ENCODE results near the gene PSMB8.

GRCh38 chr6:32829495-32829894 lies 14.4 kb downstream of the PSMB8 start:
- TF ChIP-seq CTCF (IDR thresholded peaks at IDR 0.05) = no peak
- TF ChIP-seq POLR2A (IDR thresholded peaks at IDR 0.05) = no peak

Measured in adrenal gland (tissue), 5 donors.